ENCODE results near the gene PARK7. TPM values are rescaled to one million over a fixed set of nuclear protein-coding genes. Genes with fewer than 3 reads are reported as not detected.
"Not testable (repeated sequence)": the region's sequence is repeated elsewhere in the genome, so short reads cannot be mapped to it uniquely, and the experiment has no call there.

The PARK7 gene
- total RNA-seq, 1 experiment from 2014 or later = 207 TPM

DNA sequence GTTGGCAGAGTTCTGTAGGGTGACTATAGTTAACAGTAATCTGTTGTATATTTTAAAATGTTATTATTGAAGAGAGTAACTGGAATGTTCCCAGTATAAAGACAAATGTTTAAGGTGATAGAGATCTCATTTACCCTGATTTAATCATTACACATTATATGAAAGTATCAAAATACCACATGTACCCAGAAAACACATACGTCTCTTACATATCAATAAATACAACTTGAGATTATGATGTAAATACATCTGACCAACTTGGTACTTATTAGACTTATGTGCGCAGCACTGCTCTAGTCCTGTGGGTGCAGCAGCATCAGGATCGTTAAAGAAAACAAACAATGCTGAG lies 670 bp upstream of the PARK7 start:
- TSS peak; percentile 98 for BruUV-seq (replicated peaks)
- no peaks in the 10 kb centered on the region for H3K27me3 Mint-ChIP-seq (ENCODE audit: unreplicated experiment)
- CTCF ChIA-PET = interaction anchor here (1.0 kb wide), 1 partner anchor 14 kb away, joined by 4 read pairs; no protein-coding TSS in a partner anchor
- TF ChIP-seq, protein P1, sequence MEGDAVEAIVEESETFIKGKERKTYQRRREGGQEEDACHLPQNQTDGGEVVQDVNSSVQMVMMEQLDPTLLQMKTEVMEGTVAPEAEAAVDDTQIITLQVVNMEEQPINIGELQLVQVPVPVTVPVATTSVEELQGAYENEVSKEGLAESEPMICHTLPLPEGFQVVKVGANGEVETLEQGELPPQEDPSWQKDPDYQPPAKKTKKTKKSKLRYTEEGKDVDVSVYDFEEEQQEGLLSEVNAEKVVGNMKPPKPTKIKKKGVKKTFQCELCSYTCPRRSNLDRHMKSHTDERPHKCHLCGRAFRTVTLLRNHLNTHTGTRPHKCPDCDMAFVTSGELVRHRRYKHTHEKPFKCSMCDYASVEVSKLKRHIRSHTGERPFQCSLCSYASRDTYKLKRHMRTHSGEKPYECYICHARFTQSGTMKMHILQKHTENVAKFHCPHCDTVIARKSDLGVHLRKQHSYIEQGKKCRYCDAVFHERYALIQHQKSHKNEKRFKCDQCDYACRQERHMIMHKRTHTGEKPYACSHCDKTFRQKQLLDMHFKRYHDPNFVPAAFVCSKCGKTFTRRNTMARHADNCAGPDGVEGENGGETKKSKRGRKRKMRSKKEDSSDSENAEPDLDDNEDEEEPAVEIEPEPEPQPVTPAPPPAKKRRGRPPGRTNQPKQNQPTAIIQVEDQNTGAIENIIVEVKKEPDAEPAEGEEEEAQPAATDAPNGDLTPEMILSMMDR (IDR thresholded peaks at IDR 0.05; ENCODE audit: unreplicated experiment) = no peak
- H3K36me3 Mint-ChIP-seq (ENCODE audit: insufficient read depth, unreplicated experiment) = peaks cover 38% of the 10 kb centered on the region
- peak overlapping the region; percentile 95 for H3K27ac Mint-ChIP-seq (ENCODE audit: unreplicated experiment)
- no peaks in the 10 kb centered on the region for H3K9me3 Mint-ChIP-seq (ENCODE audit: low read depth, unreplicated experiment)
- no peak for DNase-seq
- intact Hi-C loops (cut with micrococcal nuclease; ENCODE audit: unreplicated experiment) = no loop called here
- H3K4me1 Mint-ChIP-seq (ENCODE audit: low read depth, unreplicated experiment) = no peaks in the 10 kb centered on the region
- H3K4me3 Mint-ChIP-seq (ENCODE audit: low read depth, unreplicated experiment) = peak overlapping the region; percentile 99

- peak overlapping the region; percentile 99 for H3K4me3 Mint-ChIP-seq (ENCODE audit: low read depth, unreplicated experiment)
- H3K36me3 Mint-ChIP-seq (ENCODE audit: insufficient read depth, unreplicated experiment) = peaks cover 42% of the 10 kb centered on the region
- peaks cover 4% of the 10 kb centered on the region for H3K4me1 Mint-ChIP-seq (ENCODE audit: low read depth, unreplicated experiment)
- TF ChIP-seq, protein P1 (IDR thresholded peaks at IDR 0.05; ENCODE audit: unreplicated experiment) = no peak
- peak overlapping the region; percentile 95 for H3K27ac Mint-ChIP-seq (ENCODE audit: unreplicated experiment)
- CTCF ChIA-PET = interaction anchor here (1.0 kb wide), 1 partner anchor 13 kb away, joined by 4 read pairs; no protein-coding TSS in a partner anchor
- BruUV-seq (replicated peaks) = TSS peak; percentile 38
- H3K27me3 Mint-ChIP-seq (ENCODE audit: unreplicated experiment) = no peaks in the 10 kb centered on the region
- H3K9me3 Mint-ChIP-seq (ENCODE audit: low read depth, unreplicated experiment) = no peaks in the 10 kb centered on the region
- DNase-seq = no peak
- intact Hi-C loops (cut with micrococcal nuclease; ENCODE audit: unreplicated experiment) = no loop called here
Observed at GRCh38 chr1:7962014-7962335, 464 bp downstream of the PARK7 start.

DNA sequence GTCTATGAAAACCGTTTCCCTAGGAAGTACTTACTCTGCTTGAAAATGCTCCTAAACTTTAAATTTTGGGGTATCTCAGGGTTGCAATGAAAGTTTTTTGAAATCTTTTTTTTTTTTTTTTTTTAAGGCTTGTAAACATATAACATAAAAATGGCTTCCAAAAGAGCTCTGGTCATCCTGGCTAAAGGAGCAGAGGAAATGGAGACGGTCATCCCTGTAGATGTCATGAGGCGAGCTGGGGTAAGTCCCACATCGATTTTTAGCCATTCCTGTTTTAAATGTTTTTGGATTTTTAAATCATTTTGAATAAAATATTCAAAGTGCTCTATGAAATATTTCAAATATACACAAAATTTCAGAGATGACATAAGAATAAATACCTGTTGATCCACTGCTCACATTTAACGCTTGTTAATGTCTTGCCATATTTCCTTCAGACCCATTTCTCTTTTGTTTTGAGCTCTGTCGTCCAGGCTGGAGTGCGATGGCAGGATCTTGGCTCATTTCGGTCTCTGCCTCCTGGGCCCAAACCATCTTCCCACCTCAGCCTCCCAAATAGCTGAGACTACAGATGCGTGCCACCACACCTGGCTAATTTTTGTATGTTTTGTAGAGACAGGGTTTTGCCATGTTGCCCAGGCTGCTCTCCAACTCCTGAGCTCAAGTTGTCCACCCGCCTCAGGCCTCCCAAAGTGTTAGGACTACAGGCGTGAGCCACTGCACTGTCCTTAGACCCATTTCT lies 1.3 kb downstream of the PARK7 start:
- H3K27ac Mint-ChIP-seq (ENCODE audit: unreplicated experiment) = peak overlapping the region; percentile 95
- H3K36me3 Mint-ChIP-seq (ENCODE audit: insufficient read depth, unreplicated experiment) = peaks cover 45% of the 10 kb centered on the region
- H3K4me1 Mint-ChIP-seq (ENCODE audit: low read depth, unreplicated experiment) = peaks cover 8% of the 10 kb centered on the region
- H3K4me3 Mint-ChIP-seq (ENCODE audit: low read depth, unreplicated experiment) = peak overlapping the region; percentile 99
- BruUV-seq (replicated peaks) = no TSS peak
- TF ChIP-seq, protein P1 (IDR thresholded peaks at IDR 0.05; ENCODE audit: unreplicated experiment) = no peak
- H3K9me3 Mint-ChIP-seq (ENCODE audit: low read depth, unreplicated experiment) = no peaks in the 10 kb centered on the region
- H3K27me3 Mint-ChIP-seq (ENCODE audit: unreplicated experiment) = no peaks in the 10 kb centered on the region
- CTCF ChIA-PET = interaction anchor here (0.6 kb wide), 1 partner anchor 325 kb away, joined by 7 read pairs; no protein-coding TSS in a partner anchor
- intact Hi-C loops (cut with micrococcal nuclease; ENCODE audit: unreplicated experiment) = no loop called here
- DNase-seq = no peak

DNA sequence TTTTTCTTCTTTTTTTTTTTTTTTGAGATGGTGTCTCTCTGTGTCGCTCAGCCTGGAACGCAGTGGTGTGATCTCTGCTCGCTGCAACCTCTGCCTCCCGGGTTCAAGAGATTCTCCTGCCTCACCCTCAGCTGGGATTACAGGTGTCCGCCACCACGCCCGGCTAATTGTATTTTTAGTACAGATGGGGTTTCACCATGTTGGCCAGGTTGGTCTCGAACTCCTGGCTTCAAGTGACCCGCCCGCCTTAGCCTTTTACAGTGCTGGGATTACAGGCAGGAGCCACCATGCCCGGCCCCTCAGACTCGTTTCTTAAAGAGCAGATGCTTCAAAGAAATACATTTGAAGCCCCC lies 1.8 kb downstream of the PARK7 start:
- CTCF ChIA-PET; H3K4me3 Mint-ChIP-seq (ENCODE audit: low read depth, unreplicated experiment): not testable (repeated sequence)
- peak overlapping the region; percentile 84 for H3K27ac Mint-ChIP-seq (ENCODE audit: unreplicated experiment)

DNA sequence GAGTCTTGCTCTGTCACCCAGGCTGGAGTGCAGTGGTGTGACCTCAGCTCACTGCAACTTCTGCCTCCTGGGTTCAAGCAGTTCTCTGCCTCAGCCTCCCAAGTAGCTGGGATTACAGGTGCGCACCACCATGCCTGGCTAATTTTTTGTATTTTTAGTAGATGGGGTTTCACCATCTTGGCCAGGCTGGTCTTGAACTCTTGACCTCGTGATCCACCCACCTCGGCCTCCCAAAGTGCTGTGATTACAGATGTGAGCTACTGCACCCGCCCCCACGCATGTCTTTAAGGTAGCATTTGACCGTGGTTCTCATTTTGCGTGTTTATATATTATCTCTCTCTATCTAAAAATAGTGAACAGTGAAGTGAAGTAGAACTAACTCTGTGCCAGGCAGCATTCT lies 2.3 kb downstream of the PARK7 start:
- DNase-seq; CTCF ChIA-PET; H3K9me3 Mint-ChIP-seq (ENCODE audit: low read depth, unreplicated experiment); H3K27me3 Mint-ChIP-seq (ENCODE audit: unreplicated experiment); H3K4me1 Mint-ChIP-seq (ENCODE audit: low read depth, unreplicated experiment); BruUV-seq (replicated peaks); intact Hi-C loops (cut with micrococcal nuclease; ENCODE audit: unreplicated experiment); H3K4me3 Mint-ChIP-seq (ENCODE audit: low read depth, unreplicated experiment): not testable (repeated sequence)
- Mint-ChIP-seq H3K36me3 (ENCODE audit: insufficient read depth, unreplicated experiment) (peaks cover 47% of the 10 kb centered on the region), H3K27ac (ENCODE audit: unreplicated experiment) (peak overlapping the region; percentile 84)

More for the DNA sequence above, 1.8 kb downstream of the PARK7 start:
- DNase-seq; H3K9me3 Mint-ChIP-seq (ENCODE audit: low read depth, unreplicated experiment); intact Hi-C loops (cut with micrococcal nuclease; ENCODE audit: unreplicated experiment); H3K27me3 Mint-ChIP-seq (ENCODE audit: unreplicated experiment); H3K4me1 Mint-ChIP-seq (ENCODE audit: low read depth, unreplicated experiment); BruUV-seq (replicated peaks): not testable (repeated sequence)
- H3K36me3 Mint-ChIP-seq (ENCODE audit: insufficient read depth, unreplicated experiment) = peaks cover 45% of the 10 kb centered on the region

All from Calu3 (cell line).